Suprapubic skin (tissue), 3 donors: ENCODE data around the gene KRTAP6-2.

ENCODE experiments used
- CTCF ChIP-seq, 2 donors: fragments of 200-600 bp in 1 of 2; fragments of 450-650 bp in 1 of 2; sonication (generic) in 1 of 2; IDR thresholded peaks; one replicate each; pipeline ENCODE4 v1.5.1; 2016 to 2019; ENCODE audit warnings: antibody characterized with exemption in 2 of 2, mild to moderate bottlenecking in 1 of 2, moderate library complexity in 1 of 2
- EP300 ChIP-seq: sonication (generic); formaldehyde crosslinking; IDR thresholded peaks from one replicate; pipeline ENCODE4 v1.6.1; 2017; ENCODE audit warnings: antibody characterized with exemption
- POLR2A ChIP-seq, 2 donors: fragments of 450-650 bp; IDR thresholded peaks; one replicate each; pipeline ENCODE4 v1.6.1; 2017; ENCODE audit warnings: antibody characterized with exemption in 2 of 2, mild to moderate bottlenecking in 2 of 2, moderate library complexity in 2 of 2

DNA sequence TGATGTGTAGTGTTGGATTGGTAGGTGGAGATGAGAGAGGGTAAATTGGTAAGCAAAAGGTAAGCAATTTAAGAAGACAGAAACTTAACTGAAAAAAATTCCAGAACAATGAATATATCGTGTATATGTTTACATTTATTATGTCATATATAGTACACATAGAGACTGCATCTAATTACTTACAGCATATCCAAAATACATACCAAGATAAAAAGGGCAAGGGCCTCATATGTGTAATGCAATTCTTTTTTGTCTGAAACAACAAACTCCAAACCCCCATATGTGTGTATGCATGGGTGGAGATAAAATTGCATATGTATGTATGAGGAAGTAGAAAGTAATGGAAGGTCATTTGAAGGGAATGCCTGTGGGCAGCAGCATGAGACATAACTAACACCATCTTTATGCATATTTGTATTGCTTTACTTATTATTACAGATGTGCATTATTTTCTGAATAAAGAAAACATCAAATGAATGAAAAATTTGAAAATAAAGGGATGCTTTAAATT, 48.3 kb upstream of the KRTAP6-2 start:
- TF ChIP-seq CTCF (IDR thresholded peaks at IDR 0.05) (no peak), POLR2A (IDR thresholded peaks at IDR 0.05) (no peak), EP300 (no peak)
